BJ (cell line): Measurements from ENCODE around the gene PRIM2. TPM values are rescaled to one million over a fixed set of nuclear protein-coding genes. Genes with fewer than 3 reads are reported as not detected.
"Not testable (repeated sequence)": the region's sequence is repeated elsewhere in the genome, so short reads cannot be mapped to it uniquely, and the experiment has no call there.

ENCODE experiments used
- CTCF ChIA-PET: fragments of 350-600 bp; formaldehyde crosslinking; extraction: SDS; loops from one replicate; lab custom pipeline; 2021; ENCODE audit warnings: antibody characterized with exemption, inconsistent platforms; lab: Yijun Ruan, JAX
- POLR2A ChIA-PET: fragments of 300-600 bp; sonication (Branson Sonifier 250); formaldehyde crosslinking; extraction: SDS; loops from one replicate; lab custom pipeline; 2021; ENCODE audit warnings: antibody characterized with exemption; lab: Charles Lee
- DNase-seq: peaks from one replicate; pipeline ENCODE4 v3.0.0-alpha.2; 2011; ENCODE audit warnings: low read depth
- H3K27me3 ChIP-seq: 2 replicates; pipeline ENCODE4 v1.6.0; 2011; ENCODE audit warnings: low read length; ENCODE audit not compliant: control insufficient read depth, insufficient read depth
- H3K36me3 ChIP-seq: 2 replicates; pipeline ENCODE4 v1.5.1; 2011; ENCODE audit warnings: low read length; ENCODE audit not compliant: control insufficient read depth, insufficient read depth
- H3K4me3 ChIP-seq: 2 replicates; pipeline ENCODE4 v1.5.1; 2011; ENCODE audit warnings: low read depth, mild to moderate bottlenecking, control low read depth, low read length
- CTCF ChIP-seq: IDR thresholded peaks from 2 replicates; pipeline ENCODE4 v1.5.1; 2011; ENCODE audit warnings: low read depth, mild to moderate bottlenecking, control low read depth, inconsistent platforms, low read length, moderate library complexity; ENCODE audit not compliant: insufficient read depth
- polyA plus RNA-seq: library from polyadenylated mRNA; depleted of rRNA; stranded (reverse); fragments of >200 nt; gene quantifications from 2 replicates; pipeline ENCODE4 v1.2.3, GENCODE V29; 2011

PRIM2 gene
- polyA plus RNA-seq, 1 experiment, result 12.5 TPM

GRCh38 chr6:57328074-57328473 is 10.6 kb downstream of the PRIM2 start:
- Histone ChIP-seq H3K27me3 (no peaks in the 10 kb centered on the region), H3K4me3 (no peak overlapping the region), H3K36me3 (peaks cover 11% of the 10 kb centered on the region)
- TF ChIP-seq CTCF, result no peak
- CTCF ChIA-PET, result no interaction called here
- no peak for DNase-seq
- POLR2A ChIA-PET, result no interaction called here

GRCh38 chr6:57329933-57330332 is 12.5 kb downstream of the PRIM2 start:
- H3K27me3 ChIP-seq, result no peaks in the 10 kb centered on the region
- DNase-seq, result no peak
- ChIA-PET CTCF (no interaction called here), POLR2A (no interaction called here)
- peaks cover 11% of the 10 kb centered on the region for H3K36me3 ChIP-seq
- no peak overlapping the region for H3K4me3 ChIP-seq
- no peak for TF ChIP-seq CTCF

- DNase-seq, result no peak
- Histone ChIP-seq H3K4me3 (no peak overlapping the region), H3K27me3 (no peaks in the 10 kb centered on the region), H3K36me3 (no peaks in the 10 kb centered on the region)
- CTCF ChIA-PET, result no interaction called here
- POLR2A ChIA-PET, result no interaction called here
- TF ChIP-seq CTCF, result no peak
These were observed 24.8 kb downstream of the PRIM2 start for GRCh38 chr6:57342148-57342669.

- H3K27me3 ChIP-seq, CTCF ChIA-PET, H3K36me3 ChIP-seq, DNase-seq, POLR2A ChIA-PET, H3K4me3 ChIP-seq: not testable (repeated sequence)
These were observed 25.9 kb downstream of the PRIM2 start for GRCh38 chr6:57343342-57343741.

- POLR2A ChIA-PET, CTCF ChIA-PET: not testable (repeated sequence)
These were observed 29.3 kb downstream of the PRIM2 start for GRCh38 chr6:57346715-57347114.

GRCh38 chr6:57347597-57347996 is 30.2 kb downstream of the PRIM2 start:
- H3K27me3 ChIP-seq, H3K36me3 ChIP-seq, DNase-seq, H3K4me3 ChIP-seq, CTCF ChIA-PET, POLR2A ChIA-PET: not testable (repeated sequence)

More at GRCh38 chr6:57346715-57347114, 29.3 kb downstream of the PRIM2 start:
- H3K4me3 ChIP-seq, H3K27me3 ChIP-seq, DNase-seq, H3K36me3 ChIP-seq: not testable (repeated sequence)

GRCh38 chr6:57350443-57350842 is 33.0 kb downstream of the PRIM2 start:
- H3K36me3 ChIP-seq, DNase-seq, POLR2A ChIA-PET, CTCF ChIA-PET, H3K4me3 ChIP-seq, H3K27me3 ChIP-seq: not testable (repeated sequence)

- H3K36me3 ChIP-seq, DNase-seq, CTCF ChIA-PET: not testable (repeated sequence)
These were observed 35.2 kb downstream of the PRIM2 start for GRCh38 chr6:57352596-57352995.

GRCh38 chr6:57358319-57358718 is 40.9 kb downstream of the PRIM2 start:
- POLR2A ChIA-PET, DNase-seq, H3K27me3 ChIP-seq, H3K4me3 ChIP-seq, H3K36me3 ChIP-seq, CTCF ChIA-PET: not testable (repeated sequence)

More at GRCh38 chr6:57352596-57352995, 35.2 kb downstream of the PRIM2 start:
- H3K27me3 ChIP-seq, POLR2A ChIA-PET, H3K4me3 ChIP-seq: not testable (repeated sequence)

- CTCF ChIA-PET, H3K36me3 ChIP-seq, H3K27me3 ChIP-seq, POLR2A ChIA-PET, H3K4me3 ChIP-seq, DNase-seq: not testable (repeated sequence)
These were observed 42.3 kb downstream of the PRIM2 start for GRCh38 chr6:57359766-57360165.
